Measurements from ENCODE around the gene CHAC1.
"Not testable (repeated sequence)": the region's sequence is repeated elsewhere in the genome, so short reads cannot be mapped to it uniquely, and the experiment has no call there.

CHAC1 gene

DNA sequence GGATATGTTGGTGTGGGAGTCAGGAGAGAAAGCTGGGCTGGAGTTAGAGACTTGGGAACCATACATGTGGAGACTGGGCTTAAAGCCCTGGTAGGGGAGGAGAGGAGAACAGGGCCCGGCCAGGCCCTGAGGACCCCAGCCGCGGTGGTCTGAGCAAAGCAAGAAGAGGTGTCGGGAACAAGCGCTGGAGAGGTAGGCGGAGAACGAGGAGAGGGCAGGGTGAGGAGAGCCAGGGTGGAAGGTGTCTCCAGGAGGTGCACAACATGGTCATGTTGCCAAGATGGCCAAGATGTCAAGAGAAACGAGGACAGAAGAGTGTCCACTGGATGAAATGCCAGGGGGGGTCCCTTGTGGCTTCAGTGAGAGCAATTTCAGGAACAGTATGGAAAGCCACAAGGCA, 5.5 kb downstream of the CHAC1 start:
- DNase-seq = no peak

- DNase-seq = no peak
Observed at GRCh38 chr15:40959331-40960141, 6.3 kb downstream of the CHAC1 start.

DNA sequence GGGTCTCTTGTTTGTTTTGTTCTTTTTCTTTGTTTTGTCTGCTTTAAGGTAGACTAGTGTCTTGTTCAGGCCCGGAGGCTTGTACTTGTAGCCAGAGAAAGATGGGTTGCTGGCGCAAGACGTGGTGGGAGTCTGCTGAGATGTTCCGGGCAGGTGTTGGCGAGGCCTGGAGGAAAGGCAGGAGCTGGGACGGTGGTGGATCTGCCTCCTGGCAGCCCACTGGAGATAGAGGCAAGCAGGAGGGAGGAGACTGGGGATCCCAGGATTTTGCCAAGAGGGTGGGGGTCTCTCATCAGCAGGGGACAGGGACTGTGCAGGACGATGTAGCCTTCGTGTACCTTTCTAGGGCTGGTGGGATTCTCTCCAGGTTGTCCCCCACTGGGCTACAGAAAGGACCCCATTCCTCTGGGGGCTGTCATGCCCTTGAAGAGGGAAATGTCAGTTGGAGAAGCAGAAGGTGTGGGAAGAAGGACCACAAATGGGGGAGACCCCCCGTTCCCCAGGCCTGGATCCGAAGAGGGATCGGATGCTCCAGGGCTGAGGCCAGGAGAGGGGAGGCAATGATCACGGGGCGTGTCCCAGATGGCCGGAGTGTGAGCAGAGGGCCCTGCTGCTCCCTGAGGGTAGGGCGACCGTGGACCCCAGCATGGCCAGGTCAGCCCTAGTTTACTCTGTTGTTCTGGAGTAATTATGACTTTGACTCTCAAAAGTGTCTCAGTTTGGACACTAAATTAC, 7.0 kb downstream of the CHAC1 start:
- no peak for DNase-seq

DNA sequence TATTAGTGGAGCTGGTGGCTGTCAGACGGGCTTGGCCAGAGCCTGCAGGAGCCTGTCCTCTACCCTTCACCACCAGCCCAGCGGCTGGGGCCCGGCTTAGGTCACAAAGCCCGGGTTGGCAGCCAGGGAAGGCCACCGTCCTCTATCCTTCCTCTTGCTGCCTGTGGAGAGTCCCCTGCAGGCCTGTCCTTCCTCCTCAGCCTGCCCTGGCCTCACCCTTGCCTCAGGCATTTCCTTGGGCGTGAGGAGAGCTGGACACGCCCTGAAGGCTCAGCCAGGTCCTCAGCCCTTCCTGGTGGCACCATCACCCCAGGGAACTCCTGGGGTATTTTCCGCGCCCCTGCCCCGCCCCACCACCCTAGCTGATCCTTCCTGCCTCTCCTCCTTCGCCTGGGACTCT, 7.7 kb downstream of the CHAC1 start:
- DNase-seq = no peak

DNA sequence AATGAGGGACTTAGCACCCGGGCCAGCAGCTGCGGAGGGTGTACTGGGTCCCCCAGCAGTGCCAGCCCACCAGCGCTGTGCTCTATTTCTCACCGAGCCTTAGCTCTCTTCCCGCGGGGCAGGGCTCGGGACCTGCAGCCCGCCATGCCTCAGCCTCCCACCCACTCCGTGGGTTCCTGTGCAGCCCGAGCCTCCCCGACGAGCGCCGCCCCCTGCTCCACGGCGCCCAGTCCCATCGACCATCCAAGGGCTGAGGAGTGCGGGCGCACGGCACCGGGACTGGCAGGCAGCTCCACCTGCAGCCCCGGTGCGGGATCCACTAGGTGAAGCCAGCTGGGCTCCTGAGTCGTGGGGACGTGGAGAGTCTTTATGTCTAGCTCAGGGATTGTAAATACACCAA, 8.5 kb downstream of the CHAC1 start:
- not testable (repeated sequence) for DNase-seq

DNA sequence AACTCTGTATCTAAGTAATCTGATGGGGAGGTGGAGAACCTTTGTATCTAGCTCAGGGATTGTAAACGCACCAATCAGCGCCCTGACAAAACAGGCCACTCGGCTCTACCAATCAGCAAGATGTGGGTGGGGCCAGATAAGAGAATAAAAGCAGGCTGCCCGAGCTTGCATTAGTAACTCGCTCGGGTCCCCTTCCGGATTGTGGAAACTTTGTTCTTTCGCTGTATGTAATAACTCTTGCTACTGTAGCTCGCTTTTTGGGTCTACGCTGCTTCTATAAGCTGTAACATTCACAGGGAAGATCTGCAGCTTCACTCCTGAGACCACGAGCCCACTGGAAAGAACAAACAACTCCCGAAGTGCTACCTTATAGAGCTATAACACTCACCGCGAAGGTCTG, 9.0 kb downstream of the CHAC1 start:
- DNase-seq = not testable (repeated sequence)

DNA sequence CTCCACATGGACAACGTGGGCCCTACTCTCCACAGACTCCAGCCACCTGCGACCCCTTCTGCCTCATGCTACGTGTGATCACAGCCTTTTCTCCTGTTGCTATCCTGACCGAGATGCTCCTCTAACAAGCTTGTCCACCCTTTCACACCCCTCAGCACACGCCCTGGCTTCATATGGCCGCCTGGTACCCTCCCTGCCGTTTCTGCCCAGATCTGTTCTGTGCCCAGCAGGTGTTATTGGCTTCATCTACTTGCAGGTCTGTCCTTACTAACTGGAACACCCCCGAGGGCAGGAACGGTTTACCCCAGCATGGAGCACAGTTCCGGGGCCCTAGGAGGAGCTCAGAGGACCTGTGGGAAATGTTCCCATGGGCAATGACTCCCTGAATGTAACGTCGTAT, 9.9 kb downstream of the CHAC1 start:
- no peak for DNase-seq

- no peak for DNase-seq
Observed at GRCh38 chr15:40964006-40964405, 10.7 kb downstream of the CHAC1 start.

DNA sequence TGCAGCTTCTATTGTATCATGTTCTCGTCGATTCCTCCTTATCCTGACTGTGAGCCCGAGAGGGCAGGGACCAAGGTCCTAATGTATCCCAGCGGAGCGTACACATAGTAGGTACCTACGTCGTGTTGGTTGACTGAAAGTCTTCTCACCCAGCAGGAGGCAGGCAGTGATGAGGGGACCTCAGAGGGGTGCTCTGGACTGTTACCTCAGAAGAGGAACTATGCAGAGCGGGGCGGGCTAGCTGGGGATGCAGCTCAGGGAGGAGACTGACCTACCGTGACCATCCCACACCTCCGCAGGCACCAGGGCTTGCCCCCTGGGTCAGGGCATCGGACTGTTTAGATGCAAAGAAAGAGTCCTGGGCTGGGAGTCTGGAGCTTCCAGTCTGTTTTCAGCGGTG, 11.4 kb downstream of the CHAC1 start:
- no peak for DNase-seq

DNA sequence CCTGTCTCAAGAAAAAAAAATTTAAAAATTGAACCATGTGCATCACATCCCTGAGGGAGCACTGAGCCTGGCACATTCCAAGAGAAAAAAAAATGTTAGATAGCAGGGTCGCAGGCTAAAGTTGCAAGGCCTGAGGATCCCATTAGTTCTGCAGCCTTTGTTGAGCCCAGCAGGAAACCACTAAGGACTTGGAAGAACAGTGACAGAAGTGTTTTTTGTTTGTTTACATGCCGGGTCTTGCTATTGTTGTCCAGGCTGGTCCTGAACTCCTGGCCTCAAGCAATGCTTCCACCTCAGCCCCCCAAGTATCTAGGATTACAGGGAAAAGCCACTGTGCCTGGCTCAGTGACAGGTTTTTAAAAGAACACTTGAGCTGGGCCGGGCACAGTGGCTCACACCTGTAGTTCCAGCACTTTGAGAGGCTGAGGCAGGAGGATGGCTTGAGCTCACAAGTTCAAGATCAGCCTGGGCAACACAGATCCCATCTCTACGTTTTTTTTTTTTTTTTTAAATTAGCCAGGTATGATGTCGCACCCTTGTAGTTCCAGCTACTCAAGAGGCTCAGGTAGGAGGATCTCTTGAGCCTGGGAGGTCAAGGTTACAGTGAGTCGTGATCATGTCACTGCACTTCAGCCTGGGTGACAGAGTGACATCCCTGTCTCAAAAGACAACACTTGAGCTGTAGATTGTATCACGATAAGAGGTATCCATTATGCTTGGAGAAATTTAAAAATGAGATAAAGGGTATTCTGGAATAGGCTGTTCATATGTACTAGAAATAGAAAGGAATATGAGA, 15.2 kb downstream of the CHAC1 start:
- no peak for DNase-seq

- no peak for DNase-seq
Observed at GRCh38 chr15:40969363-40969762, 16.1 kb downstream of the CHAC1 start.

GRCh38 chr15:40974879-40975278, 21.6 kb downstream of the CHAC1 start:
- DNase-seq = no peak

DNA sequence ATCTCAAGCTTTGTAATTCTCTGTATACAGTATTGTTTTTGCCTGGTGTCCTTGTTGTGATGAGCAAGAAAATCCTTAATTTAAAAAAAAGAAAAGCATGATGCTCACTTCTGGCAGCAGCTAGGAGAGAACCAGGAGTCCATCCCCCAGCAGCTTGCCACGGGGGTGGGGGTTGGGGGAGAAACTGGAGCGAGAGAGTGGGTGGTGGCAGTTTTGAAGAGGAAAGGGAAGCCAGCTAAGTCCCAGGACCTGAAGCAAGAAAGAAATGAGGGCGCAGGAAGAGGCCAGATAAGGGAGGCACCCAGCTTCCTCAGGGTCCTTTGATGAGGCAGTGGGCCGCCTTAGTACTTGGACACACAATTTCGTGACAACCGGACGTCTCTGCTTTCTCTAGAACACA, 23.5 kb downstream of the CHAC1 start:
- peak; percentile 14 for DNase-seq

- DNase-seq = no peak
Observed at GRCh38 chr15:40978141-40978540, 24.9 kb downstream of the CHAC1 start.

GRCh38 chr15:40978562-40978961, 25.3 kb downstream of the CHAC1 start:
- no peak for DNase-seq

- no peak for DNase-seq
Observed at GRCh38 chr15:40981186-40981585, 27.9 kb downstream of the CHAC1 start.

DNA sequence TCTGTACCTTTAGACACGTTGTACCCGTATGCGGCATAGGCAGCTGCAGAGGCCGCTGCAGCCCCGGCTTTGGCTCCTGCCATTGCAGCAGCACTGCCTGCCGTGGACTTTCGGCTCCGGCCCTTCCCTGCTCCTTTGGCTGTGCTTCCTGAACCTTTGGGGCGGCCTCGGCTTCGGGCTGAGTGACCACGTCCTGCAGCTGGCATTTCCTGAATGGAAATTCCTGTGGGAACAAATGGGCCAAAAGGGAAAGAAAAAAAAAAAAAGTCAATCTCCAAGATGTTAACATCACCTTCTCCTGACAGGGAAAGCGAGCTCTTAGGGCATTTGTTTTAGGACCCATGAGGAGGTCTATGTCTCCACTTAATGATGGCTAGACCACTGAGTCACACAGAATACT, 29.6 kb downstream of the CHAC1 start:
- DNase-seq = no peak

DNA sequence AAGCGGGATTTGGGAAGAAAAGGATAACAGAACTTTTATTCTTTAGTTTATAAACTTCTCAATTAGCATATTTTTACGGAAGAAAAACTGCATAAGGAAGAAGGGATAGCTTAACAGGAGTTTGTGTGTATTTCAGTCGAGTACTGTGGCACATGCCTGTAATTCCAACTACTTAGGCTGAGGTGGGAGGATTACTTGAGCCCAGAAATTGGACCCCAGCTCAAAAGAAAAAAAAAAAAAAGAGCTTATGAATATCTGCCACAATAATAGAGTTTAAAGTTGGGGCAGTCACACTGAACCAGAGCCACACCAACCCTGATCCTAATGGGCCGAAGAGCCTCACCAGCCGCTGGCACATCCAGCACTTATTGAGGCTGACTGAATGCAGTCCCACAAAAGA, 31.1 kb downstream of the CHAC1 start:
- no peak for DNase-seq

DNA sequence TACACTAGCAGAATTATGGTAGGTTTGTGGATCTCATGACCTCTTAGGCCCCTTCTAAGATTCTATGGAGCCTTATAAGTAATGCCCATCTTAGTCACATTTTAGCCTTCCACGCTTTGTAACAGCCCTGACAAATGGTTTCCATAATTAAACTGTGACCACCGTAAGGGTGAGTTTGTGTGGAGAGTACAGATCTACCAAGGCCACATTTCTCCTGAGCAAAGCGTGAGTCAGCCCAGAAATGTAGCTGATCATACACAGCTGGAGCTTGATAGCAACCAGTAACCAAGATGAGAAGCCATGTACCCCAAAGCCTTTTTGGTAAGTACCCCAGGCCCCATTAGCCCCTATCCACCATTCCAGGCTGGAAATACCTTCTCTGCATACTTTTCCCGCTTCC, 31.7 kb downstream of the CHAC1 start:
- no peak for DNase-seq

DNA sequence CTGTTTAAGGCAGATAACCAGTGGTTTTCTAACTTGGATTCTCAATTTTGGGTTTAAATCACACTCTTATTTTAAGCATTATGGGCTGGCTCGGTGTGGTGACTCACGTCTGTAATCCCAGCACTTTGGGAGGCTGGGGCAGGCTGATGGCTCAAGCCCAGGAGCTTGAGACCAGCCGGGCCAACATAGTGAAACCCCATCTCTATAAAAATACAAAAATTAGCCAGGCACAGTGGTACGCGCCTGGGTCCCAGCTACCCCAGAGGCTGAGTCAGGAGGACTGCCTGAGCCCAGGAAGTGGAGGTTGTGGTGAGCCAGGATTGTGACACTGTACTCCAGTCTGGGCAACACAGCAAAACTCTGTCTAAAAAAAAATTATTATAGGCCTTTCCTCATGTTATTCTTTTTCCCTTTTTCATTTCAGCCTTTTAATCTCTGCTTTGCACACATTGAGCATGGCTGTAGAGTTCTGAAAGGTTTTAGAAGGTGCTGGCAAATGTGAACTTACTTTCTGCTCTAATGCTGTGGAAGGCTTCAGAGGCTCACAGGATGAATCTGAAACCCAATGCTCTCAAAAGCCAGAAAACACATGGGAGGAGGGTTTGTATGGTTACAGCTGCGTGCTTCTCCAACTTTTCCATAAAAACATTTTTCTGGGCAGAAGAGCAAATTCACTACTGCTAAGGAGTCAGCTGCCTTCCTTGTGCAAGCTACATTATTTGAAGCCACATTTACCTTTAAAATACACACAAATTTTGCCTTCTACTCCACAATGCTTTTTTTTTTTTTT, 32.5 kb downstream of the CHAC1 start:
- DNase-seq = no peak

DNA sequence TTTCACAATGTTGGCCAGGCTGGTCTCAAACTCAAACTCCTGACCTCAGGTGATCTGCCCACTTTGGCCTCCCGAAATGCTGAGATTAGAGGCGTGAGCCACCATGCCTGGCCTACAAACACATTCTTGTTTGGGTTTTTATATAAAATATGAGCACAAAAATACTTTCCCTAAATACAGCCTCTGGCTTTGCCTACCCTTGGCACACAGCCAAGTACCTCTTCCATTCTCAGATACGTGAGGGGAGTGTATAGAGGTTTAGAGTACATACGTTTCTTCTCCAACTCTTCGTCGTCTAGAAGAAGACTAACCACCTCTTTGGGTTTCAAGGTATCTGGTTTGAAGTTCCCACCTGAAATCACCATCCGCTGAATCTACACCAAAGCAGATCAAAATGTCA, 33.5 kb downstream of the CHAC1 start:
- no peak for DNase-seq

DNA sequence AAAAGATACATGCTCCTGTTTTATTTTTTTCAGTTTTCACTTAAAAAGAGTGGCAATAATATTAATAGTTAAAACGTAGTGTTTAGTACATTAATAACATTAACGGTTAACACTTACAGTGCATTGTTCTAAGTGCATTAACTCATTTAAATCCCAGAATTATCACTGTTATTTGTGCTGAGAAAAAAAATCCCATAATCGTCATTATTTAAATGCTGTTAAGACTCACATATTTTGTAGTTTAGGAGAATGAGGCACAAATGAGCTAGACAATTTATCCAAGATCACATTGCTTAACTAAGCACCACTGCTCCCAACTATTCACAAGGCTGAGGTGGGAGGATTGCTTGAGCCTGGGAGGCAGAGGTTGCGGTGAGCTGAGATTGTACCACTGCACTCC, 34.9 kb downstream of the CHAC1 start:
- no peak for DNase-seq

DNA sequence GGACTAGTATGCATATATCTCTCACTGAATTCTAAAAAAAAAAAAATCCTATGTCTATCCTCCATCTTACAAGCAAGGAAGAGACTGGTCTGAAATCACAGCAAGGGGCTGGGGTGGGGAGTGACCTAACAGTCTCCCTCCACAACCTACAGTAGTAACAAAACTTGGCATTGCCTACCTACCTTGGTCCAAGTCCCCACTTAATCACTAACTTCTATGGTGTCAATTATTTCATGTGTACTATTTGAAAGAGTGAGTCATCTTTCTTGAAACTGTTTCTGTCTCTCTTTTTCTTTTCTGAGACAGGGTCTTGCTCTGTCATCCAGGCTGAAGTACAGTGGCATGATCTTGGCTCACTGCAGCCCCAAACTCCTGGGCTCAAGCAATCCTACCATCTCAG, 36.8 kb downstream of the CHAC1 start:
- DNase-seq = no peak

All from activated effector memory CD4-positive, alpha-beta T cell treated with anti-CD3 and anti-CD28 coated beads, Interleukin-2, amount 50 U/mL, for 16 hours (primary cell).